ENCODE data around the gene LYSMD1. TPM values are rescaled to one million over a fixed set of nuclear protein-coding genes. Genes with fewer than 3 reads are reported as not detected.

The LYSMD1 gene
- total RNA-seq, 1 donor from 2014 or later = 4.8 TPM

- DNase-seq (ENCODE audit: low spot score) = no peak
These were observed 23.2 kb downstream of the LYSMD1 start for GRCh38 chr1:151142411-151143056.

GRCh38 chr1:151137789-151138188, 27.9 kb downstream of the LYSMD1 start:
- DNase-seq (ENCODE audit: low spot score) = no peak

- no peak for DNase-seq (ENCODE audit: low spot score)
These were observed 30.0 kb downstream of the LYSMD1 start for GRCh38 chr1:151135433-151136385.

GRCh38 chr1:151134991-151135390, 30.7 kb downstream of the LYSMD1 start:
- DNase-seq (ENCODE audit: low spot score) = no peak

- DNase-seq (ENCODE audit: low spot score) = no peak
These were observed 31.3 kb downstream of the LYSMD1 start for GRCh38 chr1:151134396-151134795.

- no peak for DNase-seq (ENCODE audit: low spot score)
These were observed 32.5 kb downstream of the LYSMD1 start for GRCh38 chr1:151133018-151133806.

- DNase-seq (ENCODE audit: low spot score) = no peak
These were observed 33.2 kb downstream of the LYSMD1 start for GRCh38 chr1:151132335-151133017.

GRCh38 chr1:151131701-151132334, 33.9 kb downstream of the LYSMD1 start:
- peak; percentile 46 for DNase-seq (ENCODE audit: low spot score)

- peak; percentile 94 for DNase-seq (ENCODE audit: low spot score)
These were observed 34.6 kb downstream of the LYSMD1 start for GRCh38 chr1:151130987-151131586.

- DNase-seq (ENCODE audit: low spot score) = no peak
These were observed 36.9 kb downstream of the LYSMD1 start for GRCh38 chr1:151128800-151129199.

- DNase-seq (ENCODE audit: low spot score) = no peak
These were observed 40.8 kb downstream of the LYSMD1 start for GRCh38 chr1:151124763-151125403.

GRCh38 chr1:151113877-151114276, 51.8 kb downstream of the LYSMD1 start:
- no peak for DNase-seq (ENCODE audit: low spot score)

Other genes with a start within 250 kb of the LYSMD1 start
- 38.8 TPM for gene SETDB1, start 239.5 kb downstream of the LYSMD1 start, total RNA-seq (ENCODE audit: insufficient read depth, low replicate concordance)
- gene CERS2, start 191.1 kb downstream of the LYSMD1 start, total RNA-seq (ENCODE audit: insufficient read depth, low replicate concordance) = 55.9 TPM
- gene ANXA9, start 183.6 kb downstream of the LYSMD1 start, total RNA-seq (ENCODE audit: insufficient read depth, low replicate concordance) = not detected
- 13.5 TPM for gene MINDY1, start 159.0 kb downstream of the LYSMD1 start, total RNA-seq (ENCODE audit: insufficient read depth, low replicate concordance)
- gene PRUNE1, start 157.5 kb downstream of the LYSMD1 start, total RNA-seq (ENCODE audit: insufficient read depth, low replicate concordance) = 22.6 TPM
- gene BNIPL, start 129.3 kb downstream of the LYSMD1 start, total RNA-seq (ENCODE audit: insufficient read depth, low replicate concordance) = 13.7 TPM
- 2.4 TPM for gene C1orf56, start 118.2 kb downstream of the LYSMD1 start, total RNA-seq (ENCODE audit: insufficient read depth, low replicate concordance)
- gene CDC42SE1, start 106.3 kb downstream of the LYSMD1 start, total RNA-seq (ENCODE audit: insufficient read depth, low replicate concordance) = 33.5 TPM
- gene MLLT11, start 105.5 kb downstream of the LYSMD1 start, total RNA-seq (ENCODE audit: insufficient read depth, low replicate concordance) = 4.1 TPM
- gene GABPB2, start 95.1 kb downstream of the LYSMD1 start, total RNA-seq (ENCODE audit: insufficient read depth, low replicate concordance) = 11.1 TPM
- 4.8 TPM for gene SEMA6C, start 19.3 kb downstream of the LYSMD1 start, total RNA-seq (ENCODE audit: insufficient read depth, low replicate concordance)
- 2.2 TPM for gene TNFAIP8L2, start 9.3 kb downstream of the LYSMD1 start, total RNA-seq (ENCODE audit: insufficient read depth, low replicate concordance)
- 10.1 TPM for gene SCNM1, start 242 bp upstream of the LYSMD1 start, total RNA-seq (ENCODE audit: insufficient read depth, low replicate concordance)
- gene TMOD4, start 10.1 kb upstream of the LYSMD1 start, total RNA-seq (ENCODE audit: insufficient read depth, low replicate concordance) = not detected
- 61.4 TPM for gene VPS72, start 24.3 kb upstream of the LYSMD1 start, total RNA-seq (ENCODE audit: insufficient read depth, low replicate concordance)
- gene PIP5K1A, start 32.6 kb upstream of the LYSMD1 start, total RNA-seq (ENCODE audit: insufficient read depth, low replicate concordance) = 61.9 TPM
- gene PSMD4, start 88.8 kb upstream of the LYSMD1 start, total RNA-seq (ENCODE audit: insufficient read depth, low replicate concordance) = 134 TPM
- 11.1 TPM for gene ZNF687, start 116.4 kb upstream of the LYSMD1 start, total RNA-seq (ENCODE audit: insufficient read depth, low replicate concordance)
- 44.3 TPM for gene PI4KB, start 161.5 kb upstream of the LYSMD1 start, total RNA-seq (ENCODE audit: insufficient read depth, low replicate concordance)
- gene RFX5, start 181.3 kb upstream of the LYSMD1 start, total RNA-seq (ENCODE audit: insufficient read depth, low replicate concordance) = 14.0 TPM
- 39.5 TPM for gene SELENBP1, start 206.8 kb upstream of the LYSMD1 start, total RNA-seq (ENCODE audit: insufficient read depth, low replicate concordance)
- 222 TPM for gene PSMB4, start 233.7 kb upstream of the LYSMD1 start, total RNA-seq (ENCODE audit: insufficient read depth, low replicate concordance)